ENCODE results near the gene SLC6A13.

SLC6A13 gene

DNA sequence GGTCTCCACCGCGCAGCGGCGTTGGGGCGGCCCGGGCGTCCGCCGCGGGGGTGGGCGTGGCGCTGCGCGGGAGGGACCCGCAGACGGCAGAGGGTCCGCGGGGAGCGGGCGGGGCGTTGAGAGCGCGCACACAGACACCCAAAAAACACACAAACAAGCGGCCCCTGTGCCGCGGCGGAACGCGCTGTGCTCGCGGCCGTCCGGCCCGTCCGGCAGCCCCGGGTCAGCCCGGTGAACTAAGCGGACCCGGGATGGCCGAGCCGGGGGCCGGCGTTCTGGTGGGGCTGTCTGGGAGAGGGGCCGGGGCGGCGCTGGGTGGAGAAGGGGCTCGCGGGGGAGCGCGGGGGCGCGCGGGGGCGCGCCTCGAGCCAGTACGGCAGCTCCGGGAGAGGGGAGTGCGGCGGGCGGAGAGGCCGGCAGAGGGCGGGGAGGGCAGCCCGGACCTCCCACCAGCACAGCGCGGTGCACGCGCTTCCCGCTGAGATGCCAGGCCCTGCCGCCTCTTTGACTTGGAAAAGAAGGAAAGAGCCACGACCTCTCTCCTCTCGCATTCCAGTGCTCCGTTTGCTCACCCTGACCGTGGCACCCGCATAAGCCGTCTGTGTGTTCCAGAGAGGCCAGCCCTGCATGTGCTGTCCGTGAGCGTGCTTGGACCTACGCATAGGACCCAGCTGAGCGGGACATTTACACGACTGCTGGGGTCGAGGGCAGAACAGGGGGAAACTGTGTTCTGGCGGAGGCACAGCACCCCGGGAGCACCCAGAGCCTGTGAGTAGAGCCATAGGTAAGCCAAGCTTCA is 59.0 kb downstream of the SLC6A13 start:
- Histone ChIP-seq H3K4me1 (ENCODE audit: control insufficient read depth, low read depth, low read length) (peaks cover 6% of the 10 kb centered on the region), H3K4me3 (ENCODE audit: low read length) (peak overlapping the region; percentile 71), H3K27ac (ENCODE audit: low read length) (no peak overlapping the region), H3K9me3 (ENCODE audit: control insufficient read depth, low read depth, low read length) (no peaks in the 10 kb centered on the region), H3K36me3 (ENCODE audit: control insufficient read depth, low read depth, low read length) (no peaks in the 10 kb centered on the region), H3K27me3 (ENCODE audit: control insufficient read depth, insufficient read depth, low read length) (peaks cover 50% of the 10 kb centered on the region), H3K9ac (ENCODE audit: low read length) (no peak overlapping the region)

DNA sequence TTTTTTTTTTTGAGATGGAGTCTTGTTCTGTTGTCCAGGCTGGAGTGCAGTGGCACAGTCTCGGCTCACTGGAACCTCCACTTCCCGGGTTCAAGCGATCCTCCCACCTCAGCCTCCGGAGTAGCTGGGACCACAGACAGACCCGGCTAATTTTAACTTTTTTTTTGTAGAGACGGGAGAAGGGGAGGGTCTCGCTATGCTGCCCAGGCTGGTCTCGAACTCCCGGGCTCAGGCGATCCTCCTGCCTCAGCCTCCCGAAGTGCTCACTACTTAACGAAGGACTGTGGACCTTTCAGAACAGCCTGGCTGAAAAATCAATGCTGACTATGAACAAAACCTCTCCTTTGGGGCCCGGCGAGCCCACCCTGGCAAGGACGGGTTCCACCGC is 59.6 kb downstream of the SLC6A13 start:
- peaks cover 50% of the 10 kb centered on the region for H3K27me3 ChIP-seq (ENCODE audit: control insufficient read depth, insufficient read depth, low read length)
- no peak overlapping the region for H3K27ac ChIP-seq (ENCODE audit: low read length)
- H3K36me3 ChIP-seq (ENCODE audit: control insufficient read depth, low read depth, low read length) = no peaks in the 10 kb centered on the region
- no peak overlapping the region for H3K9ac ChIP-seq (ENCODE audit: low read length)
- no peaks in the 10 kb centered on the region for H3K9me3 ChIP-seq (ENCODE audit: control insufficient read depth, low read depth, low read length)
- H3K4me3 ChIP-seq (ENCODE audit: low read length) = peak overlapping the region; percentile 71
- peaks cover 6% of the 10 kb centered on the region for H3K4me1 ChIP-seq (ENCODE audit: control insufficient read depth, low read depth, low read length)

DNA sequence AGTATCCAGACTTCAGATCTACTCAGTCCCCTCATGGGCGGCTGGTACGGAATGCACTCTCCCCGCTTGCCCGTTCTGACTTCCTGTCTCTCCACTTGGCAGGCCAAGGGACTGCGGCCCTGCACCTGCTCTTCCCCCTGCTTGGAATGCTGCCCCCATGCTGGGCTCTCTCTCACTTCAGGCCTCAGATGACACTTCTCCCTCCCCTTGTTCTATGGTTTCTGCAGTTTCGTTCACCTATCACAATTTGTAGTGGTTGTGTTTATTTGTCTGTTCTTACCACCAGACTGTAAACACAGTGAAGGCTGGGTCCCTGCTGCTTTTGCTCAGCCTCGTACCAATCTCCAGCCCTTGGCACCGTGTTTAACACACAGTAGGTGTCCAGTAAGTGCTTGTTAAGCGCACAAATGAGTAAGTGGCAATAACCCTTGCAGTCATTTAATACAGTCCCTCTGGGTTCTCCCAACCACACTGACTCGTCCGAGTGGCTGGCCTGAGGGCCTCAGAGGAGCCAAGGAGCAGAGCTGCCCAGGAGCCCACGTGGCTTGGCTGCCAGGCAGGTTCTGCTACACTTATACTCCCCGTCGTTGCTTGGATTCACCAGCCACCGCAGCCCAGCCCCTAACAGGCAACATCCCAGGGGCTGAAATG is 60.4 kb downstream of the SLC6A13 start:
- H3K9ac ChIP-seq (ENCODE audit: low read length) = no peak overlapping the region
- H3K27ac ChIP-seq (ENCODE audit: low read length) = no peak overlapping the region
- no peaks in the 10 kb centered on the region for H3K36me3 ChIP-seq (ENCODE audit: control insufficient read depth, low read depth, low read length)
- H3K4me3 ChIP-seq (ENCODE audit: low read length) = no peak overlapping the region
- no peaks in the 10 kb centered on the region for H3K9me3 ChIP-seq (ENCODE audit: control insufficient read depth, low read depth, low read length)
- peaks cover 50% of the 10 kb centered on the region for H3K27me3 ChIP-seq (ENCODE audit: control insufficient read depth, insufficient read depth, low read length)
- H3K4me1 ChIP-seq (ENCODE audit: control insufficient read depth, low read depth, low read length) = peaks cover 6% of the 10 kb centered on the region

DNA sequence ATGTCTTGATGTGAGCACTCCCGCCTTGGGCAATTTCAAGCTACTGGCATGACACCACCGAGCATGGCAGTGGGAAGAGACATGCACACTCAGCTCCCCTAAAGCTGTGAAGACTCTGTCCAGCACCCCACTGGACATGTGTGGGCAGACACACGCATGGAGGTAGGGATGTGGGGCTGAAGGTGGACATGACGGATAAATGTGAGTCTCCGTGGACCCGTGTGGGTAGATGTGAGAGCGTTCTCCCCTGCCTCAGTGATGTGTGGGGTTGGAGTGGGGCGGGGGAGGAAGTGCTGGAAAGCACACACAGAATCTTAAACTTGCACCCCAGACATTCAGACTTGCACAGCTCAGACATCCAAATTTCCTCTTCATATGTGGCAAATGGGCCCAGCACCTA is 61.3 kb downstream of the SLC6A13 start:
- Histone ChIP-seq H3K4me3 (ENCODE audit: low read length) (no peak overlapping the region), H3K9ac (ENCODE audit: low read length) (no peak overlapping the region), H3K9me3 (ENCODE audit: control insufficient read depth, low read depth, low read length) (no peaks in the 10 kb centered on the region), H3K36me3 (ENCODE audit: control insufficient read depth, low read depth, low read length) (no peaks in the 10 kb centered on the region), H3K4me1 (ENCODE audit: control insufficient read depth, low read depth, low read length) (peaks cover 6% of the 10 kb centered on the region), H3K27ac (ENCODE audit: low read length) (no peak overlapping the region), H3K27me3 (ENCODE audit: control insufficient read depth, insufficient read depth, low read length) (peaks cover 50% of the 10 kb centered on the region)

DNA sequence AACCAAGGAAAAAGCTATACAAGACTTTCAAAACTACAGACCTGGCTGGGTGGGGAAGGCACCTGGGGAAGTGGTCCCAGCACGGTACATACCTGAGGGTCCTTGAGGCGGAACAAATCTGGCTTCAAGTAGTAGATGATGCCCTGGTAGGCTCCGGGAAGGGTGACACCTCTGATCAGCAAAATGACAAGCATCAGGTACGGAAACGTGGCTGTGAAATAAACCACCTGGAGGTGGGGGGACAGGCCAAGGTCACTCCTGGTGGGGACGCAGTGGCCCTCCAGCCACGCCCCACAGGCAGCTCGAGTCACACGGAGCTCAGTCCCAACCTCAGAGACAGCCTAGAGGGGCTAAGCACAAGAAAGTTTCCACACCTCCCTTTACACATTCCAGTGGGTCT is 63.9 kb downstream of the SLC6A13 start:
- no peaks in the 10 kb centered on the region for H3K36me3 ChIP-seq (ENCODE audit: control insufficient read depth, low read depth, low read length)
- no peaks in the 10 kb centered on the region for H3K9me3 ChIP-seq (ENCODE audit: control insufficient read depth, low read depth, low read length)
- H3K27me3 ChIP-seq (ENCODE audit: control insufficient read depth, insufficient read depth, low read length) = peaks cover 30% of the 10 kb centered on the region
- no peak overlapping the region for H3K27ac ChIP-seq (ENCODE audit: low read length)
- no peak overlapping the region for H3K4me3 ChIP-seq (ENCODE audit: low read length)
- no peak overlapping the region for H3K9ac ChIP-seq (ENCODE audit: low read length)
- peaks cover 6% of the 10 kb centered on the region for H3K4me1 ChIP-seq (ENCODE audit: control insufficient read depth, low read depth, low read length)

DNA sequence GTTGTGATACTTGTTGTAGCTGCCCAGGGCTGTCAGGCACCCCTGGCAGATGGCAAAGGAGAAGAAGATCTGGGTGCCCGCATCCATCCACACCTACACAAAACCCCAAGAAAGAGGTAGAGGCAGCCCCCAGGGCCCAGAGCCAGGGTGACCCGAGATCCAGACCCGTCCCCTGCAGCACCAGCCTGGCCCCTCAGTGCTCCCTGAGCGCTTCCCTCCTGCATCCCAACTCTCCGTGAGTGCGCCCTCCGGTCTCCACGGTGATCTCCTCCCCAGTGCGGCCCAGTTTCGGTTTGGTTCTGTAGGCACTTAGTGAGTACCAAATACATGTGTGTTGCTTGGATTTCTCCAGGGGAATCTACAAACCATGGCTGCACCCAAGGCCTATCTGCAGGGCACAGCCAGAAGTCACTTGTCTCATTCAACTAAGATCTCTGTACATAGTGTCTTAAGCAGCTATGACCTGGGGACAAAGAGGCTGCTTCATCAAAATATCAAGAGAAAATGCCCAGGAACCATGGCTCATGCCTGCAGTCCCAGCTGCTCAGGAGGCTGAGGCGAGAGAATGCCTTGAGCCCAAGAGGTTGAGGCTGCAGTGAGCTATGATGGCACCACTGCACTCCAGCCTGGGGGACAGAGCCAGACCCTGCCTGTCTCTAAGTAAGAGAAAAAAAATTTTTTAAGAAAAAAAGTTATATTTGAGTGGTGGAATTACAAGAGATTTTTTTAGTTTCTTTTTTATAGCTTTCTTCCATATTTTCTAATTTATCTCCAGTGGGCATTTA is 64.5 kb downstream of the SLC6A13 start:
- H3K9ac ChIP-seq (ENCODE audit: low read length) = no peak overlapping the region
- H3K36me3 ChIP-seq (ENCODE audit: control insufficient read depth, low read depth, low read length) = no peaks in the 10 kb centered on the region
- peaks cover 24% of the 10 kb centered on the region for H3K27me3 ChIP-seq (ENCODE audit: control insufficient read depth, insufficient read depth, low read length)
- H3K27ac ChIP-seq (ENCODE audit: low read length) = no peak overlapping the region
- H3K4me1 ChIP-seq (ENCODE audit: control insufficient read depth, low read depth, low read length) = peaks cover 6% of the 10 kb centered on the region
- H3K9me3 ChIP-seq (ENCODE audit: control insufficient read depth, low read depth, low read length) = no peaks in the 10 kb centered on the region
- H3K4me3 ChIP-seq (ENCODE audit: low read length) = no peak overlapping the region

DNA sequence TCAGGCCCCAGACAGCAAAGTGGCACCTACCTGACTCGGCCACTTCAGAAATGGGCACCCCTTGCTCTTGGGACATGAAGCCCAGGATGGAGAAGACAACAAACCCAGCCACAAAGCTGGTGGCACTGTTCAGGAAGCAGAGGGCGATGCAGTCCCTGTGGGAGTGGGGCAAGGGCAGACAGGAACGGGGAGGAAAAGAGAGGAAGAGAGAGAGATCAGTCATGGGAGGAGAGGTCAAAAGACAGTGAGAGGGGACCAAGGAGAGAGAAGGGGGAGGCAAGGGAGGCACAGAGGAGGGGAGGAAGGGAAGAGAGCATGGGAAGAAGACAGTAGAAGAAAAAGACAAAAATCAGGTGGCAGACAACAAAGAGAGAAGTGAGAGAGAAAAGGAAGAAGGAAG is 65.3 kb downstream of the SLC6A13 start:
- Histone ChIP-seq H3K36me3 (ENCODE audit: control insufficient read depth, low read depth, low read length) (no peaks in the 10 kb centered on the region), H3K9me3 (ENCODE audit: control insufficient read depth, low read depth, low read length) (no peaks in the 10 kb centered on the region), H3K4me1 (ENCODE audit: control insufficient read depth, low read depth, low read length) (peaks cover 2% of the 10 kb centered on the region), H3K27ac (ENCODE audit: low read length) (no peak overlapping the region), H3K4me3 (ENCODE audit: low read length) (no peak overlapping the region), H3K9ac (ENCODE audit: low read length) (no peak overlapping the region), H3K27me3 (ENCODE audit: control insufficient read depth, insufficient read depth, low read length) (peaks cover 16% of the 10 kb centered on the region)

DNA sequence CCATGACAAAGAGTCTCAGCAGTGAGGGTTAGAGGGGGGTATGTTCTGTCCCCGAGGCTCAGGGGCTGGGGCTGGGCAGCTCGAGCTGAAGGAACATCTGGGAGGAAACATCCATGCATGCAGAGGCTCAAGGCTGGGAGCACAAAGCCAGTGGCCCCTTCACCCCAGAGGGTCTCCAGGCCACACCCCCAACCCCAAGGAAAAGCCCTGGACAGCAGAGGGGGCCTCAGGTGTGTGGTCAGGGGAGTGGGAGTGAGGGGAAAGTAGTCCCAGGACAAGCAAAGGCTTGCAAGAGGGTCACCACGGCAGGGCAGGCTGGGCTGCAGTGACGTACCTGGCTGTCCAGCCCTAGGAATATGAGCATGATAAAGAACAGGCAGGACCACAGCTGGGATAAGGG is 66.2 kb downstream of the SLC6A13 start:
- H3K9me3 ChIP-seq (ENCODE audit: control insufficient read depth, low read depth, low read length) = no peaks in the 10 kb centered on the region
- H3K9ac ChIP-seq (ENCODE audit: low read length) = no peak overlapping the region
- no peaks in the 10 kb centered on the region for H3K36me3 ChIP-seq (ENCODE audit: control insufficient read depth, low read depth, low read length)
- H3K27ac ChIP-seq (ENCODE audit: low read length) = no peak overlapping the region
- no peak overlapping the region for H3K4me3 ChIP-seq (ENCODE audit: low read length)
- H3K4me1 ChIP-seq (ENCODE audit: control insufficient read depth, low read depth, low read length) = no peaks in the 10 kb centered on the region
- H3K27me3 ChIP-seq (ENCODE audit: control insufficient read depth, insufficient read depth, low read length) = peaks cover 7% of the 10 kb centered on the region

DNA sequence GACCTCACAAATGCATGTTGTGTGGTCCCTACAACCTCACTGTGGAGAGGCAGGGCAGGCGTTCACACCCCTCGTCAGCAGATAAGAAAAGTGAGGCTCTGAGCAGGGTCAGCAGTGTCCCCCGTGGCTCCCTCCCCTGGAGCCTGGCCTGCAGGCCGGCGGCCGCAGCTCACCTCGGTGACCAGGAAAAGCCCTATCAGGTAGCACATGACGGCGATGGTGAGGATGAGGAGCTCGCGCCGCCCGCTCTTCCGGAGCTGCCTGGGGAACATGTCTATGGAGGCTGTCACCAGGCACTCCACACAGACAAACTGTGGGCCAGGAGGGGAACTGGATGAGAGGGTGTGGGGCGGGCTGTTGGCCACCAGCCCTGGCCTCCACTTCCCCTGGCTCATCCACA is 66.7 kb downstream of the SLC6A13 start:
- Histone ChIP-seq H3K9me3 (ENCODE audit: control insufficient read depth, low read depth, low read length) (no peaks in the 10 kb centered on the region), H3K9ac (ENCODE audit: low read length) (no peak overlapping the region), H3K4me3 (ENCODE audit: low read length) (no peak overlapping the region), H3K36me3 (ENCODE audit: control insufficient read depth, low read depth, low read length) (no peaks in the 10 kb centered on the region), H3K27me3 (ENCODE audit: control insufficient read depth, insufficient read depth, low read length) (peaks cover 2% of the 10 kb centered on the region), H3K4me1 (ENCODE audit: control insufficient read depth, low read depth, low read length) (no peaks in the 10 kb centered on the region), H3K27ac (ENCODE audit: low read length) (no peak overlapping the region)

DNA sequence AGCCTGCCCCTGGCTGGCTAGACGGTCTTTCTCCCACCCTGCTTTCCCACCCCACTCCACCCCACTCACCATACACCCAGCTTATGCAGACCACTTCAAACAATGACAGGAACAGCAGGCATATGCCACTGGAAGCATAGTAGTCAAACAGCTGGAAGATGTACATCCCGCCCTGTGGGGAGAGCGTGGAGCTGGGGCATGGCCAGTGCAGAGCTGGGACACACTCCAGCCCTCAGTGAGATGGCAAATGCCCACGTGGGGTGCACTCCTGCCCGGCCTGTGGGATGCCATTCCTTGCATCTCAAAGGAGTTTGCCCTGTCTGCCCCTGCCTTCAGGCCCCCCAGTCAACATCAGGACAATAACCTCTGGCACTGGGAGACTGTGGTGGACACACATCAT is 67.5 kb downstream of the SLC6A13 start:
- no peak overlapping the region for H3K9ac ChIP-seq (ENCODE audit: low read length)
- no peak overlapping the region for H3K4me3 ChIP-seq (ENCODE audit: low read length)
- no peaks in the 10 kb centered on the region for H3K9me3 ChIP-seq (ENCODE audit: control insufficient read depth, low read depth, low read length)
- H3K4me1 ChIP-seq (ENCODE audit: control insufficient read depth, low read depth, low read length) = no peaks in the 10 kb centered on the region
- H3K36me3 ChIP-seq (ENCODE audit: control insufficient read depth, low read depth, low read length) = no peaks in the 10 kb centered on the region
- H3K27me3 ChIP-seq (ENCODE audit: control insufficient read depth, insufficient read depth, low read length) = peaks cover 8% of the 10 kb centered on the region
- H3K27ac ChIP-seq (ENCODE audit: low read length) = no peak overlapping the region

DNA sequence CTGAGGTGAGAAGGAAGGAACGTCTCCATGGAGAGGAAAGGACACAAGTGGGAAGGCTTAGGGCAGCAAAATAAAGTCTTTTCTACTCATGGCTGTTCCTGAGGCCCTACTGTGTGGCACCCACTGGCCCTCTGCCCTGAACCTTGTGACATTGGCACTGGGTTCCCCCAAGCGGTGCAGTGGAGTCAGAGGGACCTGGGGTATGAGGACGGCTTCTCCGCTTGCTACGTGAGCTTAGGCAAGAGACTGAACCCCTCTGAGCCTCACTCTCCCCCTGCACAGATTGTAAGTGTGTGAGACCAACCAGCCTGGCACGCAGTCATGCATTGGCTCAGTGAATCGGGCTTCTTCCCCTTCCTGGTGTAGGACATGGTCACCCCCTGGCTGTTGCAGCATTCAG is 68.4 kb downstream of the SLC6A13 start:
- Histone ChIP-seq H3K27ac (ENCODE audit: low read length) (no peak overlapping the region), H3K9ac (ENCODE audit: low read length) (no peak overlapping the region), H3K36me3 (ENCODE audit: control insufficient read depth, low read depth, low read length) (no peaks in the 10 kb centered on the region), H3K9me3 (ENCODE audit: control insufficient read depth, low read depth, low read length) (no peaks in the 10 kb centered on the region), H3K27me3 (ENCODE audit: control insufficient read depth, insufficient read depth, low read length) (peaks cover 15% of the 10 kb centered on the region), H3K4me3 (ENCODE audit: low read length) (no peak overlapping the region), H3K4me1 (ENCODE audit: control insufficient read depth, low read depth, low read length) (no peaks in the 10 kb centered on the region)

All from iPS-18a (cell line).